SH-SY5Y (cell line): ENCODE measurements around the gene PES1.

Experiments
- GATA2 ChIP-seq: IDR thresholded peaks from 2 replicates; pipeline ENCODE4 v1.6.1; 2011; ENCODE audit warnings: mild to moderate bottlenecking, low read depth, low read length
- GATA3 ChIP-seq: IDR thresholded peaks from 2 replicates; pipeline ENCODE4 v1.6.1; 2011; ENCODE audit warnings: low read depth, mild to moderate bottlenecking, low read length, moderate library complexity

Gene PES1

DNA sequence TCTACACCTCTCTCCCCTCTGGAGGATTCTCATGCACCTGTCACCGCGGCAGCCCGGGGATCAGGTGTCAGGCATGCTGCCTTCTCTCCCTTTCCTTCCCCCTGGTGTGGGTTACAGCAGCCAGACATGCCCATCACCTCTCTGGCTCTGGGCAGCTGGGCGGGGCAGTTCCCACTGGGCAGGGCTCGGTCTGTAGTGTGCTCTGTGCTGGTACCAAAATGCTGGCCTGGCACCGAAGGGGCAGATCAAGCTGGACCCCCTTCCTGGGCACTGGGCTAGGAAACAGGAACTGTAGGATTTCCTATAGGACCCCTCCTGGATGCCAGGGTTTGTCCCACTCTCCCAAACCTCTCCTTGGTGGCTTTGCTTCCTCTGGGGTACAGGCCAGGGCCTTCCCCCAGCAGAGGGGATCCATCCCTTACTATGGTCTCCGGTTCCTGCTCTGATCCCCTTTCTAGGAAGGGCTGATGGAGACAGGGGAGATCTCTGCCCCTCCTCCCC, 18.1 kb downstream of the PES1 start:
- TF ChIP-seq GATA2 (no peak), GATA3 (no peak)

GRCh38 chr22:30572840-30573593, 18.7 kb downstream of the PES1 start:
- TF ChIP-seq GATA3 (no peak), GATA2 (no peak)

- TF ChIP-seq GATA2 (no peak), GATA3 (no peak)
Observed at GRCh38 chr22:30572210-30572609, 19.5 kb downstream of the PES1 start.

DNA sequence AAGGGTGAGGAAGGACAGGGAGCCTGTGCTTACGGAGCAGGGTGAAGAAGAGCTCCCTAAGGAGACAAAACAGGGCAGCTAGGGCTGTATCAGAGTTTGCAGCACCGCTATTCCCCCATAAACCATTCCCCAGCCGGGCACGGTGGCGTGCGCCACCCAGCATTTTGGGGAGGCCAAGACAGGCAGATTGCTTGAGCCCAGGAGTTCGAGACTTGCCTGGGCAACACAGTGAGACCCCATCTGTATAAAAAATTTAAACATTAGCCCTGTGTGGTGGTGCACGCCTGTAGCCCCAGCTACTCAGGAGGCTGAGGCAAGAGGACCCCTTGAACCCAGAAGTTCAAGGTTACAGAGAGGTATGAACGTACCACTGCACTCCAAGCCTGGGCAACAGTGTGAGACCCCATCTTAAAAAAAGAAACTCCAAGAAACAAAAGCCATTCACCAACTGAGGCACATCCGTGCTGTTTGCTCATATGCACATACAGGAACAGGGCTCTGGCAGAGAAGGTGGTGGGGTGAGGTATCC, 22.0 kb downstream of the PES1 start:
- no peak for TF ChIP-seq GATA3
- TF ChIP-seq GATA2, result no peak

GRCh38 chr22:30568137-30568805, 23.4 kb downstream of the PES1 start:
- TF ChIP-seq GATA2, result no peak
- no peak for TF ChIP-seq GATA3

- TF ChIP-seq GATA3, result no peak
- no peak for TF ChIP-seq GATA2
Observed at GRCh38 chr22:30566125-30566524, 25.6 kb downstream of the PES1 start.

GRCh38 chr22:30565341-30565740, 26.4 kb downstream of the PES1 start:
- TF ChIP-seq GATA2, result no peak
- no peak for TF ChIP-seq GATA3

DNA sequence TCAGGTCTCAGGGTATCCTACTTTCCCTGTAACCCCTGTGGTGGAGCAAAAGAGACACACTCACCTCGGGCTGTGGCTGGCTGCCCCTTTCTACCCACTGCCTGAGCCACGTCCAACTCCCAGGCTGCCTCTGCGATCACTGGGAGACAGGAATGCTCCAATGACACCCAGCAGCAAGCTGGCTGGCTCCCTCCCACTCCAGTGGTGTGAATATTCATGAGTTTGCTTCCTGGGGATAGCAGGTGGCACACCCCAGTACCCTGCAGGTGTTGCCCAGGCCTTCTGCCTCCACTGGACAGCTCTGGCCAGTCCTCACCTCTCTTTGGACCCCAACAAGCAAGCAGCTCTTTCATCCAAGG, 27.0 kb downstream of the PES1 start:
- TF ChIP-seq GATA3 (no peak), GATA2 (no peak)

- peak; percentile 71 for TF ChIP-seq GATA2
- no peak for TF ChIP-seq GATA3
Observed at GRCh38 chr22:30564045-30564760, 27.5 kb downstream of the PES1 start.

- TF ChIP-seq GATA2 (no peak), GATA3 (no peak)
Observed at GRCh38 chr22:30562366-30562765, 29.3 kb downstream of the PES1 start.

GRCh38 chr22:30561402-30562189, 30.1 kb downstream of the PES1 start:
- TF ChIP-seq GATA2 (no peak), GATA3 (no peak)

- TF ChIP-seq GATA2, result no peak
- TF ChIP-seq GATA3, result no peak
Observed at GRCh38 chr22:30559889-30560288, 31.8 kb downstream of the PES1 start.

DNA sequence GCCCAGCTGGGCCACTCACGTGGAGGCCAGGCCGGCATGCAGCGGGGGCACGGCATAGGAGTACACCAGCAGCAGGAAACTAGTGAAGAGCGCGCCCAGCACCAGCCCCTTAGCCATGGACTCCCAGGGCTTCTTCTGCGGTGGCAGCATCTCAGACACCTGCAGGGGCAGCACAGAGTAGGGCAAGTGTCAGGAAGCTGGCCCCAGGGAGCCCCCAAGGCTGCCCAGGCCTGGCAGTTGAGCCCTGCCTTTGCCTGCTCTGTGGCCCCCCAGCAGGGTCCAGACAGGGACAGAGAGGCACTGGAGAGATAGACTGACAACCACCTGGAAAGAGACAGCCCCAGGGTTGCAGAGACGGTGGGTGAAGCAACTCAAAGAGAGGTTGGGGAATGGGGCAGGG, 34.5 kb downstream of the PES1 start:
- TF ChIP-seq GATA2, result no peak
- TF ChIP-seq GATA3, result no peak

GRCh38 chr22:30556388-30556787, 35.3 kb downstream of the PES1 start:
- TF ChIP-seq GATA3 (no peak), GATA2 (no peak)

DNA sequence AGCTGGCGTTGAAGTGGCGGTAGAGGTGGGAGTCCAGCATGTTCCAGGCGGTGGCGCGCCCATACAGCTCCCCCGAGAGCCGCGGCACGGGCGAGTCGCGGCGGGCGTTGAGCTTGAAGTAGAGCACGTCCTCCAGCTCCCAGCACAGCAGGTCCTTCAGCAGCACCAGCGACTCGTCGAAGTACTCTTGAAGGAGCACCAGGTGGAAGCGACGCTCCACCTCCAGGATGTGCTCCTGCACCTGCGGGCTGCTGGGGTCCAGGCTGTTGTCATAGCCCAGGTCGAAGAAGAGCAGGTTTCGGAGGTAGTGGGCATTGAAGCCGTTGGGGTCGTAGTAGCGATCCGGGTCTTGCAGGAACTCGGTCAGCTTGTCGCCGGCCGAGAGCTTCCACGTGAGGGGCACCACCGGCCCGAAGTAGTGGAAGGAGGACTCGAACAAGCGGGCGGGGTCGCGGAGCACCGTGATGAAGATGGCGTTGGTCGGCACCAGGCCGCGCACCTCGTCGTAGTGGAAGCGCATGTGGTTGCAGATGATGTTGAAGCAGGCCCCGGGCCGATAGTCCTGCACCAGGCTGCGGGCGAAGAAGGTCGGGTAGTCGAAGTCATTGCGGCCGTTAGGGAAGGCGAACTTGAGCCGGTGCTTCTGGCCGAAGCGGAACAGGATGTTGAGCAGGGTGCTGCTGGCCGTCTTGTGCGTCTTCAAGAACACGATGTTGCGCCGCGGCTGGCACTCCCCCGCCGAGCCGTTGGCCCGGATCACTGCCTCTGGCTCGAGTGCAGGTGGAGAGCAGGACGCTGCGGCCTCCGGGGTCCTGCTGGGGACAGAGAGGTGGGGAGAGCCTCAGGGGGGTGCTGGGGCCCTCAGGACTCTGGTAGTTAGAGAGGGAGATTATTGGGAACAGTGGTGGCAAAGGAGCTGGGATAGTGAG, 36.2 kb downstream of the PES1 start:
- TF ChIP-seq GATA2 (no peak), GATA3 (no peak)
